AG10803 (cell line): ENCODE data around the gene ADARB2.

Experiments used
- DNase-seq: peaks from one replicate; pipeline ENCODE4 v3.0.0; 2010; ENCODE audit warnings: low read depth
- H3K4me3 ChIP-seq: 2 replicates; pipeline ENCODE4 v1.5.1; 2011; ENCODE audit warnings: mild to moderate bottlenecking, low read length, control low read depth
- TF ChIP-seq, protein P1 (sequence below): conservative IDR thresholded peaks from 2 replicates; pipeline ENCODE4 v1.5.1; 2011; ENCODE audit warnings: mild to moderate bottlenecking, low read length, control low read depth, inconsistent platforms

The ADARB2 gene

DNA sequence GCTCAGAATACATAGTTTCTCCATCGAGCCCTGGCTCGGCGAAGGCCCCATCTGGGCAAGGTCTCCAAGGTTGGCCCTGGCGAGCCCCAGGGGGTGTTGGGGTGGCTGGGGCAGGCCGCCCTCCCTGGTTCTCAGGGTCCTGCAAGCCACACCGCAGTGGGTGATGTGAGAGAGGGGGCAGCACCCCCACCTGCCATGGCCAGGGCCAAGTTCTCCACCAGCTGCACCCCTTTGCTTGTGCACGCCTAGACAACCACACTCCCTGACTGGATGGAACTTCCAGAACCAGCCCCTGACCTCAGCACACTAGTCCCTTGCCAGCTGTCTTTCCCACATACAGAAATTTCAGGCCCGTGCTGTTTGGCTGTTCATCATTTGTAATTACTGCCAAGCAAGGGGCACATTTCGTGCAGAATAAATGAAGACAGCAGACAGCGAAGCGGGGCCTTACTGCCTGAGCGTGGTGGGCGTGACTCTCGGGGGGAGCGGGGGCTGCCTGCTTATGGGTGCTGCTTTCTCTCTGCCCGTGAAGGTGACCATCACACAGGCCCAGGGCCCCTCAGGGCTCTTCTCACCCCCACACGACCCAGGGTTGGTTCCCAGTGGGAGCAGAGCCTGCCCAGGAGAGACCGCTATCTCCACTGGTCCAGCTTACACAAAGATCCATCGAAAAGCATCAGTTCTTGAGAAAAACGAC lies 85.9 kb downstream of the ADARB2 start:
- no peak for DNase-seq
- TF ChIP-seq, protein P1, sequence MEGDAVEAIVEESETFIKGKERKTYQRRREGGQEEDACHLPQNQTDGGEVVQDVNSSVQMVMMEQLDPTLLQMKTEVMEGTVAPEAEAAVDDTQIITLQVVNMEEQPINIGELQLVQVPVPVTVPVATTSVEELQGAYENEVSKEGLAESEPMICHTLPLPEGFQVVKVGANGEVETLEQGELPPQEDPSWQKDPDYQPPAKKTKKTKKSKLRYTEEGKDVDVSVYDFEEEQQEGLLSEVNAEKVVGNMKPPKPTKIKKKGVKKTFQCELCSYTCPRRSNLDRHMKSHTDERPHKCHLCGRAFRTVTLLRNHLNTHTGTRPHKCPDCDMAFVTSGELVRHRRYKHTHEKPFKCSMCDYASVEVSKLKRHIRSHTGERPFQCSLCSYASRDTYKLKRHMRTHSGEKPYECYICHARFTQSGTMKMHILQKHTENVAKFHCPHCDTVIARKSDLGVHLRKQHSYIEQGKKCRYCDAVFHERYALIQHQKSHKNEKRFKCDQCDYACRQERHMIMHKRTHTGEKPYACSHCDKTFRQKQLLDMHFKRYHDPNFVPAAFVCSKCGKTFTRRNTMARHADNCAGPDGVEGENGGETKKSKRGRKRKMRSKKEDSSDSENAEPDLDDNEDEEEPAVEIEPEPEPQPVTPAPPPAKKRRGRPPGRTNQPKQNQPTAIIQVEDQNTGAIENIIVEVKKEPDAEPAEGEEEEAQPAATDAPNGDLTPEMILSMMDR: no peak

DNA sequence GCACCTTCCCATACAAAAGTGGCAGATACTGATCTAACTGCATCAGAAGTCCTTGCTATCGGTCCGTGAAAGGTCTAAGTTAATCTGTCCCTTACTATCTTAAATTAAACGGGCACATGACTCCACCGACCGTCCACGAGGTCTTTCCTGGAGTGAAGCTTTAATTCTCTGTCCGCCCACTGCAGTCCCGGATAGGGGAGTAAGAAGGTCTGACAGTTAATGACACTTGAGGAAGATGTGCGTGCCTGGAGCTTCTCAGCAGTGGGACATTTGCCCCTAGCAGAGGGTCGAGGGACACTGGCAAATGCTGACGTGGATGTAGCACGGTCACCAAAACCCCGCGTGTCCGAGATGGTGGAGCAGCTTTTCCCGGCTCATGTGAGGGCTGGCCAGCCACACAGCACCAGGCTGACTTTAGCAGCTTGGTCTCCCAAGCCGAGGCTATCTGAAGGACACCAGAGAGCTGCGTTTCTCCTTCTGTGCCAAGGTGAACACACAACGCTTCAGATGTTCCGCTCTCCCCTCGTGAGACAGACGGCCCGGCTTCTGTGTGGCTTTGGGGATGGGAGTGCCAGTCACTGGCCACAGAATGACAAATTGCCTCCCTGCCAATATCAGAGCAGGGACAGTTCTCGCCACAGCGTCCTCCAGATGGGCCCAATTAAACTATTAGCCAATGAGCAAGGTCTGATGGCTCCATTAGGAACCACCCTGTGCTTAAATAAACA lies 86.6 kb downstream of the ADARB2 start:
- DNase-seq: no peak
- H3K4me3 ChIP-seq: no peak overlapping the region
- TF ChIP-seq, protein P1: no peak

More for the DNA sequence above, 85.9 kb downstream of the ADARB2 start:
- H3K4me3 ChIP-seq: no peak overlapping the region

DNA sequence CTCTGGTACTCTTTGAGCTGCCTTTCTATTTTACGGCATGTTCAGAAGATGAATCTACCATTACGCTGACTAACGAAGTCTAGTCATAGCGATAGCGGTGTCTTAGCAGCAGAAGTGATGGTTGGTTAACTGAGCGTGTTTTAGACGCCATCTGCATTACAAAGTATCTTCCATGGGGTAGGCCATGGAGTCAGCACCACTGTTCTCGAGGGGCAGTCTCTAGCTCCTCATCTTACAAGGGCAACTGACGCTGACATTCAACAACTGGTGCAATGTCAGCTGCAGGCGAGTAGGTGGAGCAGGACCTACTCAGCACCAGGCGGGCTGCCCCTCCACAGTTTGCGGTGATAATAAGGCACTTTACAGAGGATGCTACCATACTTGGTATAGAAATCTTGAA lies 88.7 kb downstream of the ADARB2 start:
- no peak overlapping the region for H3K4me3 ChIP-seq
- no peak for DNase-seq
- TF ChIP-seq, protein P1: no peak

DNA sequence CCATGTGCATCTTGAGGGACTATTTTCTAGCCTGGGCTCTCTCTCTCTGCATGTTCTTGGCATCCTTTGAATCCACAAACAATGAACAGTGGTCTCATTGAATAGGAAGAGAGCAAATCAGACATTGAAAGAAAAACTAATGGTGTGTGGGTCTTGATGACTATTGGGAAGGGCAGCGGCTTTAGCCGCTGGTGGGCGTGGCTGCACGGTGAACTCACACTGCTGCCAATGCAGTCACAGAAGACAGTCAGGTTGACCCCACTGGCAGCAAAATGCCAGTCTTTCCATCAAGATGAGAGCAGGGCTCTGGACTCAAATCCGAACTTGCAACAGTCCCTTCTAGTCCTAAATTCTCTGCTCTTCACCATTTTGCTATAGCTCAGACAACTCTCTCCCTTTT lies 91.0 kb downstream of the ADARB2 start:
- H3K4me3 ChIP-seq: no peak overlapping the region
- TF ChIP-seq, protein P1: no peak
- no peak for DNase-seq

DNA sequence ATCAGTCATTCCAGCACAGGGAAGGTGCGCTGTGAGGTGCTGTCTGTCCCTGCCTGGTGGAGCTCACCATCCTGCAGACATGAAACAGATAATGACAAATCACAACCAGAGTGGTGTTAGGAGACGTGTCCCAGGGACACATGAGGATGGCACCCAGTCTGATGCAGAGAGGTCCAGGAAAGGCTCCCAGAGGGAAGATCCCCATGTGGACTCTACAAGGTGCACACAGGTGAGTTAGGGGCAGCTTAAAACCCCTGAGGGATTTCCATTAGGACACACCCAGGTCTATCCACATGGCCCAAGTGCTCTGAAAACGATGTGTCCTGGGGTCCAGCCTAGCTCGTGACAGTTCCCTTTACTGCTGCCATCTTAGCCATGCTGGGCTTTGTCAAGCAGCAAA lies 91.4 kb downstream of the ADARB2 start:
- TF ChIP-seq, protein P1: no peak

DNA sequence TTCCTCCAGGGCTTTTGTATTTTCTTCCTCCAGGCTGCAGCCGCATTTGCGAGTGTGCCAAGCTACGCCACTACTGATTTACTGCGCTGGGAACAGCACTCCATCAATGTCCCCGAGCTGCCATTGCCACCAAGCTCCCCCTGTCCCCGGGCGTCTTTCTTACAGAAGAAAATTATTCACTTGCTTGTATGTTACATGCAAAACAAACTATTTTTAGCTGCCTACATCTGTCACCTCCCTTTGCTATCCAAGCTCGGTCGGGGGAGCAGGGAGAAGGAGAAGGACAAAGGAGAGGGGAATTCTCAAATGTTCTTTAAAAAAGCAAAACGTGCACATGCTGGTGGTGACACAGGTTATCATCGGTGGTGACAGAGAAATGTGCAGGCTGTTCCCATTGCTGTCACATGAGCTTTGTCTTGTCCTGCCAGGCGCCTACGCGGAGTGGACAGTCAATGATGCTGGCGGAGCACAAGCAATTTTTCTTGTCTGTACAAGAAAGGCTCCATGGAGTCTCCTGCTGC lies 93.1 kb downstream of the ADARB2 start:
- no peak overlapping the region for H3K4me3 ChIP-seq
- TF ChIP-seq, protein P1: no peak
- no peak for DNase-seq

More for the DNA sequence above, 91.4 kb downstream of the ADARB2 start:
- no peak for DNase-seq
- H3K4me3 ChIP-seq: no peak overlapping the region

DNA sequence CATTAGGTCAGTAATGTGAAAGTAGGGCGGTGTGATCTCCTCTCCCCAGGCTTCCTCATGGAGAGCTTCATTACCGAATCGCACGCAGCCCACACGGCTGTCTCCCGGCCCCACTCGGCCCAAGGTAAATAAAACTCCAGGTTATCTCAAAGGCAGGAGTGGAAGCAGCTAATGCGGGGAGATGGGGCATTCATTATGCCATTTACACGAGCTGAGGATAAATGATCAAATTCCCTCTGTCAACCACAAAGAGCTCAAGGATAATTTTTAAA lies 93.5 kb downstream of the ADARB2 start:
- DNase-seq: no peak
- no peak overlapping the region for H3K4me3 ChIP-seq
- TF ChIP-seq, protein P1: no peak
